Measurements from ENCODE around the gene PTP4A1. TPM values are rescaled to one million over a fixed set of nuclear protein-coding genes. Genes with fewer than 3 reads are reported as not detected.

The PTP4A1 gene
- total and polyA plus RNA-seq, 2 of the 13 experiments (the other 11 are each of a cell fraction or from before 2014, with no cell fraction given): 141 to 376 TPM

GRCh38 chr6:63573076-63573898 is 1.0 kb downstream of the PTP4A1 start (continued):
- no peak for TF ChIP-seq SNRNP70 (IDR thresholded peaks at IDR 0.05; ENCODE audit: low read depth, low read length)
- TF ChIP-seq ZNF879 (CRISPR knock-in tag; IDR thresholded peaks at IDR 0.05): no peak
- peak; percentile 14; the same call in 1 of the 2 replicates for TF ChIP-seq ATF3 (CRISPR knock-in tag; IDR thresholded peaks at IDR 0.05)
- TF ChIP-seq SRSF4 (IDR thresholded peaks at IDR 0.05; ENCODE audit: low read depth, low read length, poor library complexity, severe bottlenecking): peak; percentile 50
- peak; percentile 74; the same call in 1 of the 2 replicates for TF ChIP-seq ZSCAN31 (CRISPR knock-in tag; IDR thresholded peaks at IDR 0.05; ENCODE audit: low read depth)
- no peak for TF ChIP-seq TCF7L2 (IDR thresholded peaks at IDR 0.05; ENCODE audit: low read depth, low read length)
- TF ChIP-seq ZBTB33 (CRISPR knock-in tag; IDR thresholded peaks at IDR 0.05): no peak
- no peak for TF ChIP-seq KLF15 (CRISPR knock-in tag; IDR thresholded peaks at IDR 0.05; ENCODE audit: borderline replicate concordance)
- TF ChIP-seq ZNF33B (CRISPR knock-in tag; IDR thresholded peaks at IDR 0.05): no peak
- 0 out of 2 replicates have a peak, but pooled peaks have one; percentile 34 for TF ChIP-seq HNF4A (CRISPR knock-in tag; IDR thresholded peaks at IDR 0.05)
- TF ChIP-seq HNF1B (CRISPR knock-in tag; IDR thresholded peaks at IDR 0.05): peak; percentile 82; the same call in 1 of the 2 replicates
- no peak for TF ChIP-seq ZFP36 (IDR thresholded peaks at IDR 0.05; ENCODE audit: borderline replicate concordance, low read depth, low read length, partially characterized antibody)
- TF ChIP-seq ZSCAN9 (CRISPR knock-in tag; IDR thresholded peaks at IDR 0.05; ENCODE audit: borderline replicate concordance): peak; percentile 69; the same call in 1 of the 2 replicates
- TF ChIP-seq TMF1 (CRISPR knock-in tag; IDR thresholded peaks at IDR 0.05; ENCODE audit: low read depth): peak; percentile 94
- peak; percentile 81; the same call in 1 of the 2 replicates for TF ChIP-seq KAT7 (CRISPR knock-in tag; IDR thresholded peaks at IDR 0.05; ENCODE audit: borderline replicate concordance)
- peak; percentile 53; the same call in 1 of the 2 replicates for TF ChIP-seq ZNF549 (CRISPR knock-in tag; IDR thresholded peaks at IDR 0.05)
- no peak; the same call in none of the 2 replicates for TF ChIP-seq ZNF20 (CRISPR knock-in tag; IDR thresholded peaks at IDR 0.05)
- TF ChIP-seq KDM2A (CRISPR knock-in tag; IDR thresholded peaks at IDR 0.05; ENCODE audit: borderline replicate concordance, low read depth): no peak; the same call in 1 of the 2 replicates
- TF ChIP-seq ZNF703 (CRISPR knock-in tag; IDR thresholded peaks at IDR 0.05; ENCODE audit: borderline replicate concordance): peak; percentile 88; the same call in 1 of the 2 replicates
- TF ChIP-seq NR0B2 (CRISPR knock-in tag; IDR thresholded peaks at IDR 0.05): peak; percentile 53
- TF ChIP-seq FOXK2 (IDR thresholded peaks at IDR 0.05): no peak
- 0 out of 2 replicates have a peak, but pooled peaks have one; percentile 83 for TF ChIP-seq NPAS2 (CRISPR knock-in tag; IDR thresholded peaks at IDR 0.05; ENCODE audit: borderline replicate concordance)
